ENCODE measurements around the gene ZNF414.
"Not testable (repeated sequence)": the region's sequence is repeated elsewhere in the genome, so short reads cannot be mapped to it uniquely, and the experiment has no call there.

Gene ZNF414

DNA sequence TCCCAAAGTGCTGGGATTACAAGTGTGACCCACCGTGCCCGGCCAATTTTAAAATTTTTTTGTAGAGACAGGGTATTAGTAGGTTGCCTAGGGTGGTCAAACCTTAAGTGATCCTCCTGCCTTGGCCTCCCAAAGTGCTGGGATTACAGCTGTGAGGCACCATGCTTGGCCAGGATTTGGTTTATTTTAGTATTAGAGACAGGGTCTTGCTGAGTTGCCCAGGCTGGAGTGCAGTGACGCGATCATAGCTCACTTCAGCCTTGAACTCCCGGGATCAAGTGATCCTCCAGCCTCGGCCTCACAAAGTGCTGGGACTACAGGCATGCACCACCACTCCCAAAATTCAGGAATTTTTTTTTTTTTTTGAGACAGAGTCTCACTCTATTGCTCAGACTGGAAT, 5.4 kb upstream of the ZNF414 start:
- FAIRE-seq: no peak

DNA sequence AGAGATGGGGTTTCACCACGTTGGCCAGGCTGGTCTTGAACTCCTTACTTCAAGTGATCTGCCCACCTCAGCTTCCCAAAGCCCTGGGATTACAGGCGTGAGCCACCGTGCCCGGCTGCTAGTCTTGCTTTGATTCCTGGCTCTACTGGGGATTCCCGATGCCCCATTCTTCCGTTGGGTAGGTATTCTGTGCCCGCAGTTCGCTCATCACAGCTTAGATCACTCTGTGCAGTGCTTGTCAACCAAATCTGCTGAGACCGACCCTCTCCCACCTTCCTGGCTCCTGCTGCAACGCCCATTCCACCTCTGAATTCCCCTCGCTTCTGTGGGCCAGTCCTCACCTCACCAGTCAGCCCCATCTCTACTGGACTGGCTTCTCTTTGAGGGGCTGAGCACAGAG, 4.6 kb upstream of the ZNF414 start:
- FAIRE-seq: no peak

More for the DNA sequence above, 5.4 kb upstream of the ZNF414 start:
- DNase-seq (ENCODE audit: extremely low spot score, insufficient read length, low read depth): no peak

DNA sequence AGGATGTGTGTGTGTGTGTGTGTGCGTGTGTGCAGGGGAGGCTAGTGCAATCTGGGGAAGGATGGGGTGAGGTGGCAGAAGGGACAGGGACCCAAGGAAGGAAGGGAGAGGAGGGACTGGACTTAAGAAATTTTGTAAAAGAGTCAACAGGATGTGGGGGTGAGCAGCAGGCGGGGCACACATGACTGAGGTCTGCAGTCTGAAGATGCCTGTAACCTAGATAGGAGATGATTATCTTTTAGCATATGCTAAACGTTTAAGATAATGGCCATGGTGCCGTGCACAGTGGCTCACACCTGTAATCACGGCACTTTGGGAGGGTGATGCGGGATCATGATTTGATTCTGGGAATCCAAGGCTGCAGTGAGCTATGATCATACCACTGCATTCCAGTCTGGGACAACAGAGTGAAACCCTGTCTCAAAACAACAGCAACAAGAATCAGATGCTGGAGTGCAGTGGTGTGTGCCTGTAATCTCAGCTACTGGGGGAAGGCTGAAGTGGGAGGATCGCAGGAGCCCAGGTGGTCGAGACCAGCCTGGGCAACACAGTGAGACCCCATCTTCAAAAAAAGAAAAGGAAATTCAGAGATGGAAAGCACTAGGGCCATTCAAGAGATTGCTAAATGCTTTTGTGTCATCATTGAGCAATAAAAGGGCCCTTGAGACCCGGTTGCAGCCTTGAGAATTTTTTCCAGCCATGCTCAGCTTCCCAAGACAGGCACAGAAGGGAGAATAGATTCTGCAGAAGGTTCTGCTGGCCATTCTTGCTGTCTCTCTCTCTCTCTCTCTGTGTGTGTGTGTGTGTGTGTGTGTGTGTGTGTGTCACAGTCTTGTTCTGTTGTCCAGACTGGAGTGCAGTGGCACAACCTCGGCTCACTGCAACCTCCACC, 3.8 kb upstream of the ZNF414 start:
- no peak for DNase-seq (ENCODE audit: extremely low spot score, insufficient read length, low read depth)

More for the DNA sequence above, 4.6 kb upstream of the ZNF414 start:
- no peak for DNase-seq (ENCODE audit: extremely low spot score, insufficient read length, low read depth)

DNA sequence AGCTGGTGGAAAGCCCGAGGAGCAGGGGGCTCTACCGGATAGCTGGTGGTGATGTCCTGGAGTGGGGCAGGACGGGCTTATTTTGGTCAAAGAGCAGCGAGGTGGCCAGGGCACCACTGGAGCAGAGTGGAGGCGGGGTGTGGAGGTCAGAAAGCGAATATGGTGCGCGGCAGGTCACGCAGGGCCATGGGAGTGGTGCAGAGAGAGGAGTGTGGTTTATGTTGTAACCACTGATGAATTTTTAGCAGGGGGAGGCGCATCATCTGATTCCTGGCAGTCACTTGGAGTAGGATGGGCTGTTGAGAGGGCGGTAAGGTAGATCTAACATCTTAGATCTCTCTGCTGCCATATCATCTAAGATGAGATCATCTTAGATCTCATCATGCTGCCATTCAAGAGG, 1.4 kb upstream of the ZNF414 start:
- DNase-seq (ENCODE audit: extremely low spot score, insufficient read length, low read depth) (no peak), FAIRE-seq (no peak)

More for the DNA sequence above, 3.8 kb upstream of the ZNF414 start:
- FAIRE-seq: no peak

DNA sequence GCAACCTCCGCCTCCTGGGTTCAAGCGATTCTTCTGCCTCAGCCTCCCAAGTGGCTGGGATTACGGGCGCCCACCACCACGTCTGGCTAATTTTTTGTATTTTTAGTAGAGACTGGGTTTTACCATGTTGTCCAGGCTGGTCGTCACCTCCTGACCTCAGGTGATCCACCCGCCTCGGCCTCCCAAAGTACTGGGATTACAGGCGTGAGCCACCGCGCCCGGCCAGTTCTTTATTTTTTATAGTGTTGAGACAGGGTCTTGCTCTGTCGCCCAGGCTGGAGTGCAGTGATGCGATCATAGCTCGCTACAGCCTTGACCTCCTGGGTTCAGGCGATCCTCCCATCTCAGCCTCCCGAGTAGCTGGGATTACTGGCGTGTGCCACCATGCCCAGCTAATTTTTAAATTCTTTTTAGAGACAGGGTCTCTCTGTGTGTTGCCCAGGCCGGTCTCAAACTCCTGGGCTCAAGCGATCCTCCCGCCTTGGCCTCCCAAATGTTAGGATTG, 590 bp upstream of the ZNF414 start:
- not testable (repeated sequence) for FAIRE-seq; DNase-seq (ENCODE audit: extremely low spot score, insufficient read length, low read depth)

DNA sequence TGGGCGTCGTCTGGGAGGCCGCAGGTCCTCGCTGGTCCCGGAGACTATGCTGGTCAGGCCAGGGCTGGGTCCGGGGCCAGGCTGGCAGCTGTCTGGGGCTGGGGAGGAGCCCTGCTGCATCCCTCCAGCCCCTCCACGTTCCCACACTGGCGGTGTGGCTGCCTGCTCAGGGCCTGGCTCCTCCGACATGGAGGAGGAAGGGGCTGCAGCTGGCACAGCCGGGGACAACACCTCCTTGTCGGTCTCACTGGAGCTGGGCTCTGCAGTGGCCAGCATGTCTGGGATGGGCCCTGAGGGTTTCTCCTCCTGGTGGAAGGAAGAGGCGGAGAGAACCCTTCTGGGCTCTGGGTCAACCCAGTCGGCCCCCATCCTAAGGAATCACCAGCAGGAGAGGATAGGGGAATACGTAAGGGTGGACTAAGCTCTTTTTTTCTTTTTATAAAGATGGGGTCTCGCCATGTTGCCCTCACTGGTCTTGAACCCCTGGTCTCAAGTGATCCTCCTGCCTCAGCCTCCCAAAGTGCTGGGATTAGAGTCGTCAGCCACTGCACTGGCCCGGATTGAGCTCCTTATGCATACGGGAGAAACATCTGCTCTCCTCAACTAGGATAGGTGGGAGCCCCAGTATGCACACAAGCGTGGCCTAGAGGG, 806 bp downstream of the ZNF414 start:
- no peak for DNase-seq (ENCODE audit: extremely low spot score, insufficient read length, low read depth)
- FAIRE-seq: no peak

DNA sequence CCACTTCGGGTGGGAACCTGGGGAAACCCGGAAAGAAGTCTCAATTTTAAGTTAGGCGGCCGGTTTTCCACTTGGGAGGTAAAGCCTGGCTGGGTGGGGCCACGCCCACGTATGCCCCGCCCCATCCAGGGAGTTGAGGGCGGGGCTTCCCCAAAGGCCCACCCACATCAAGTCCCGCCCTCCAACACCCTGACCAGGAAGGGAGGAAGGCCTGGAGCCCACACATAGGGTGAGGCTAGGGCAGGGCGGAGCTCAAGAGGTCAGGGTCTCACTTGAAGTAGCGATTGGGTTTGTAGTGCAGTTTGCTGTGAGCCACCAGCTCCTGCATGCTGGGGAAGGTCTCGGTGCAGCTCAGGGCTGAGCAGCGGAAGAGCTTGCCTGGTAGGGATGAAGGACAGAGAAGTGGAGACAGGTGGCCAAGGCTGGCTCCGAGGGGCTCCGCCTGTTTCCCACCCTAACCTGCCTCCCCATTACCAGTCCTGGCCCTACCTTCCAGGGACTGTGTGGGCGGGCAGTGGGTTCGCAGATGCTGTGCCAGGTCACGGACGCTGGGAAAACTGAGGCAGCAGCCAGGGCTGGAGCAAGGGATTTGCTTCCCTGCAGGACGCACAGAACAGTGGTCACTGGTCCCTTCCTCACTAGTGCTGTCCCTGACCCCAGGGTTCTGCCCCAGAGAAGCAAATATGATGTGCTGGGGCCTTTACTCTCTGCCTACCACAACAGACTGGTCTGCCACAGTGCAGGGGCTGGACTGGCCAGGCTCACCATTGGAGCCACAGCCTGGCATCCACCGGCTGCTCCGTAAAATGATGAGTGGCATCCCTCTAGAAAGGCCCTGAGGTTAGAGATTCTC, 1.6 kb downstream of the ZNF414 start:
- FAIRE-seq: peak; percentile 26
- DNase-seq (ENCODE audit: extremely low spot score, insufficient read length, low read depth): no peak

DNA sequence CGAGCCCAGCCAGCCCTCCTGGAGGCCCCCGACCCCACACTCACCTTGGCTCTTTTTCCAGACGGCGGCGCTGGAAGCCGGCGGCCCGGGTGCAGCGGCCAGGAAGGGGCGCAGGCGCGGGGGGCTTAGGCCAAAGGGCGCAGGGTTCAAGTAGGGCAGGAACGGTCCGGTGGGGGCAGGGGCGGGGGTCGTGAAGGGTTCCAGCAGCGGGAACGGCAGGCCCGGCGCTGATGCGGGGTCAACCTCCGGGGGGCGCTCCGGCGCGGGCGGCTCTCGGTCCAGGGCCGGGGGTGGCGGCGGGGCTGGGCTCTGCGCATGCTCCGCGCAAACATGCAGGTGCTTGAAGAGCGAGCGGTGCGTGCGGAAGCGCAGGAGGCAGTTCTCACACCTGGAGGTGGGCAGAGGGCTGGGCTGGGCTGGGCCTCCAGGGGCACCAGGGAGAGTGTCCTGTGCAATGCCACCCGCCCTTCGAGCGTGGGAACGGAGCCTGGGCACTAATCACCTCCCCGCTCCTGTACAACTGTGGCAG, 2.3 kb downstream of the ZNF414 start:
- FAIRE-seq (no peak), DNase-seq (ENCODE audit: extremely low spot score, insufficient read length, low read depth) (no peak)

DNA sequence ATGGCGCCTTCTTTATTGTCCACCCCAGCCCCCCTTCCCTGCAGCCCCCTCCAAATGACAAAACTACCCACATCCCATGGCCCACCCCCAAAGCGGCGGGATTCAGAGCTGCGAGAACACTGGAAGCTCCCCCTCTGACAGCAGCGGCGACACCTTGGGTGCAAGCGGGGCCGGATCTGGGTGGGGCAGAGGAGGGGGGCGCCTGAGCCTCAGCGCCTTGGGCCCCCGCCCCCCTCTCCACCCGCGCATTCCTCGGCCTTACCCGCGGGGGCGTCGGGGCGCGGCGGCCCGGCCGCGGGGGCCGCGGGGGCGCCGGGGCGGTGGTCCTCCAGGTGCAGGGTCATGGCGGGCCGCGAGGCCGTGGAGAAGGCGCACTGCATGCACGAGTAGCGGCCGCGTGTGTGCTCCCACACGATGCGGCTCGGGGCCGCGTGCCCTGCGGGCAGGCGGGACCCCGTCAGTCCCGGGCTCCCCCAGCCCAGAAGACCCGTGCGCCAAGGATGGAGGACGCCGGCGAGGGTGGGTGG, 3.3 kb downstream of the ZNF414 start:
- DNase-seq (ENCODE audit: extremely low spot score, insufficient read length, low read depth) (no peak), FAIRE-seq (no peak)

DNA sequence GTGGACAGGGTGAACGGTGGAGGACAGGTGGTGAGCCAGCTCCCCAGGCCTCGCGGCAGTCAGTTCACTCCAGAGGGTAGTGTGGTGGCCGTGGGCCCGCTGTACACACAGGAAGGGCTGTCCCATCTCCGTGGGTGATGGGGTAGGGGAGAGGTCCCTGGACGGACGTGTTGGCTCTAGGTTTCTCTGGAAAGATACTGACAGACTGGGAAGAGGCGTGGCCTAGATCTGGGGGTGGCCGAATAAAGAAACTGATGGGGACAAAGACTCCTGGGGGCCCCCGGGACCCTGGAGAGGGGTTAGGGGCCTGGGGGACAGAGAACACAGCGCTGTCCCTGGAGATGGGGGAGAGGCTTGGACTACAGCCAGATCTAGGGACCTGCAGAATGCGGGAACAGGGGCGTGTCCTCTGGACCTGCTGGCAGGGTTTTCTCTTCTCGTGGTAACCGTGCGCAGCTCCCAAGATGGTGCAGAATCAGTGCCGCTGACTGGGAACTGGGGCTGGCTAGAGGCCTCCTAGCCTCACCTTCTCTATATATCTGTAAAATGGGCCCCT, 7.5 kb downstream of the ZNF414 start:
- DNase-seq (ENCODE audit: extremely low spot score, insufficient read length, low read depth) (no peak), FAIRE-seq (no peak)

DNA sequence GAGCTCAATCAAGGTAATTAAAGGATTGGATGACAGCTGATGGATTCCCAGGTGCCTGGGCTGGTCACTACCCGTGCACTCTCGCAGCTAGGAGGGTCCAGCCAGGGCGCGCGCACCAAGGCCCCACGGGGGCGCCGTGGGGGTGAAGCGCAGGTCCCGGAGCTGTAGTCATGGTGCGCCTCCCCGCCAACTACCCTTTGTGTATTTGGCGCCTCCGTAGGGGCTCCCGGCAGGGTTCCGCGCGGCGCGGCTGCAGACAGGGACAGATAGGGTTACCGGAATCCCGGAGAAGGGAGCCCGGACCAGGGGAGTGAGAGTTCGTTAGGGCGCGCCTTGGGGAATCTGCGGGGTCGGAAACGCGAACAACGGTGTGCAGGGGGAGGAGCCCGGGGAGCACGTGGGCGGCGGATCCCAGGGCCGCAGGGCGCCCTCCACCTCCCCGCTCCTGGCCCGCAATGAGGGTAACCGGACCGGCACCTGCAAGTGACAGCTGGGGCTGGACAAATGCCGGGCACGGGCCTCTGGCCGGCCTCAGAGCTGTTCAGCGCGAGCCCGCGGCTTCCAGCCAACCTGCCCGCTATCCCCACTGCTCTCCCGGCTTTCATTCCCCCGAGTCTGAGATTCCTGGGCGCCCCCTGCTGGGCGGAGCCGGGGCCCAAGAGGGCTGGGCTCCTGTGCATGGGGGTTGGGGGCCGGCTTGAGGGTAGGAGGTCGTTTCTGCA, 8.1 kb downstream of the ZNF414 start:
- DNase-seq (ENCODE audit: extremely low spot score, insufficient read length, low read depth): peak; percentile 68
- FAIRE-seq: peak; percentile 56

DNA sequence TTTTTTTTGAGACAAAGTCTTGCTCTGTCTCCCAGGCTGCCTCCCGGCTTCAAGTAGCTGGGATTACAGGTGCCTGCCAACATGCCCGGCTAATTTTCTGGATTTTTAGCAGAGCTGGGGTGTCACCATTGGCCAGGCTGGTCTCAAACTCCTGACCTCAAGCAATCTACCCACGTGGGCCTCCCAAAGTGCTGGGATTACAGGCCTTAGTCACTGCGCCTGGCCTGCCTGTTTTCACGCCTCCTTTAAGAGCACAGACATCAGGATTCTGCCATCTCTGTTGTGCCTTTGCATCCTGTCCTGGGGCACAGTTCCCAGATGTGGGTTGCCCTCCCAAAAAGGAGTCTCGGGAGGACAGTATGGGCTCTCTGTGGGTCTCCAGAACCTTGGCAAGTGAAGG, 9.0 kb downstream of the ZNF414 start:
- no peak for DNase-seq (ENCODE audit: extremely low spot score, insufficient read length, low read depth)
- no peak for FAIRE-seq

DNA sequence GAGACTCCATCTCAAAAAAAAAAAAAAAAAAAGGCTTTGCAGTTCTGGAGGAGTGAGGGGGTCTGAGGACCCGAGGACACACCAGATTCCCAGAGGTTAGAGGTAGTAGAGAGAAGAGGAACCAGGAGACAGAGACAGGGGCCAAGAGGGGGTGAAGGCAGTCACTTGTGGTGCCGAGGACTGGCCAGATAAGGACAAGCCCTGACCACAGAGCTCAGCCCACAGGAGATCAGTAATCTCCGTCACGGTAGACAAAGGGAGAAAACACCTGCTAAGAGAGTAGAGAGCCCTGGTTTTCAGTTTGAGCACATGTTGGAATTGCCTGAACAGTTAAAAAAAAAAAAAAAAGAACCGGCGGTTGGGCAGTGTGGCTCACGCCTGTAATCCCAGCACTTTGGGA, 9.8 kb downstream of the ZNF414 start:
- DNase-seq (ENCODE audit: extremely low spot score, insufficient read length, low read depth) (no peak), FAIRE-seq (no peak)

DNA sequence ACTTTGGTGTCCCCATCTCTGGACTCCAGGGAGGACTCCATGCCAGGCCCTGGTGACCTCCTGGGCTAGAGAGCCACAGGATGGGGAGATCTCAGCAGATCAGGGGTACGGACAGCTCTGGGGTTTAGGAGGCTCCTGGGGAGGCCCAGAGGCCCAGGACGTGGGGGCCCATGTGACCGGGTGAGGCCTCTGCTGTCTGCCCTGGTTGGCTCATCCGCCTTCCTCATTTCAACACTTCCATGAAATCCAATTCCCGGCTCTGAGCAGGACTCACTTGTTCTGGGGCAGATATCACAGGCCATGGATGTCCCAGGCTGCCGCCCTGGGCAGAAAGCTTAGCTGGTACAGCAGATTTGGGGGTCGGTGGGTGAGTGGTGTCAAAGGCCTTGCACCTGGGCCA, 10.5 kb downstream of the ZNF414 start:
- no peak for FAIRE-seq
- no peak for DNase-seq (ENCODE audit: extremely low spot score, insufficient read length, low read depth)

DNA sequence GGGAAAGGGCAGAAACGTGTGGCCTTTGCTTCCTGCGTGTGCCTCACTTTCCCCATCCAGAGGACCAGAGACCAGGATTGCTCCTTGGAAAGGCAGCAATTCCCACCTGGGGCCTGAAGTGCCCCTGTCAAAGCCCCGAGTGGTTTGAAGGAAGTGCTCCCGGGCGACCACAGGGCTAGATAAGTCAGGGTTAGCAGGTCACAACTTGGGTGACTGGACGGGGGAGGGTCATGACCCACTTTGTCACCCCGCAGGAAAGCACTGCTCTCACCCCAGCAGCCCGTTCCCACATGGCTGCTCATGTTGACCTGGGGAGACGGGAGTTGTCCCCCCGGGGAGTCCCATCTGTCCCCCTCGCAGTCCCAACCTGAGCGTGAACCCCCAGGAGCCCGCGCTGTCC, 12.0 kb downstream of the ZNF414 start:
- FAIRE-seq (no peak), DNase-seq (ENCODE audit: extremely low spot score, insufficient read length, low read depth) (no peak)

DNA sequence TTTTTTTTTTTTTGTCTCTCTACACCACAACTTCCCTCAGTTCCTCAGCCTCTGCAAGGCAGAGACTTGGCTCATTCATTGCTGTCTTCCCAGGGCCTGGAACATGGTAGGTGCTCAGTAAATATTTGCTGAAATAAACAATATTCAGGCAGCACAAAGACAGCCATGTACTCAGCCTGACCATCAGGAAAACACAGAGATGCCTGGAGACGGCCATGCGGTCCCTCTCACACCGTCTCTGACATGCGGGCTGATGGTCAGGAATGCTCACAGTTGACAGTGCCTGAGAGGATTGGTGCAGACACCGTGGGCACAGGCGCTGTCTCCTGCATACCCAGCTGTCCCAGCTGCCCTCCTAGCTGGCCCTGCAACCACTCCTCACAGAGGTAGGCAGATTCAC, 12.5 kb downstream of the ZNF414 start:
- DNase-seq (ENCODE audit: extremely low spot score, insufficient read length, low read depth) (no peak), FAIRE-seq (no peak)

DNA sequence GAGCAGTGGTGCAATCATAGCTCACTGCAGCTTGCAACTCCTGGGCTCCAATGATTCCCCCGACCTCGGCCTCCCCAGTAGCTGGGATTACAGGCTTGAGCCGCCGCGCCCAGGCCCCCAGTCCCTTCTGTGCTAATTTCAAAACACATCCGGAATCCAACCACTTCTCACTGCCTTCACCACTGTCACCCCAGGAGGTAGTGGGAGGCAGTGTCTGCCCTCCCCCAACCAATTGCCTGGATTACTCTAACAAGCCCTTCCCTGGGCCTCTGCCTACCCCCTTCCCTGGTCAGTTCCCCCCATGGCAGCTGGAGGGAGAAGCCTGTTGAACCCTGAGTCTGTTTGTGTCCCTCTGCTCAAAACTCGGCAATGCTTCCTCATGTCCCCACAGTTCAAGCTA, 13.8 kb downstream of the ZNF414 start:
- DNase-seq (ENCODE audit: extremely low spot score, insufficient read length, low read depth): no peak
- FAIRE-seq: no peak

DNA sequence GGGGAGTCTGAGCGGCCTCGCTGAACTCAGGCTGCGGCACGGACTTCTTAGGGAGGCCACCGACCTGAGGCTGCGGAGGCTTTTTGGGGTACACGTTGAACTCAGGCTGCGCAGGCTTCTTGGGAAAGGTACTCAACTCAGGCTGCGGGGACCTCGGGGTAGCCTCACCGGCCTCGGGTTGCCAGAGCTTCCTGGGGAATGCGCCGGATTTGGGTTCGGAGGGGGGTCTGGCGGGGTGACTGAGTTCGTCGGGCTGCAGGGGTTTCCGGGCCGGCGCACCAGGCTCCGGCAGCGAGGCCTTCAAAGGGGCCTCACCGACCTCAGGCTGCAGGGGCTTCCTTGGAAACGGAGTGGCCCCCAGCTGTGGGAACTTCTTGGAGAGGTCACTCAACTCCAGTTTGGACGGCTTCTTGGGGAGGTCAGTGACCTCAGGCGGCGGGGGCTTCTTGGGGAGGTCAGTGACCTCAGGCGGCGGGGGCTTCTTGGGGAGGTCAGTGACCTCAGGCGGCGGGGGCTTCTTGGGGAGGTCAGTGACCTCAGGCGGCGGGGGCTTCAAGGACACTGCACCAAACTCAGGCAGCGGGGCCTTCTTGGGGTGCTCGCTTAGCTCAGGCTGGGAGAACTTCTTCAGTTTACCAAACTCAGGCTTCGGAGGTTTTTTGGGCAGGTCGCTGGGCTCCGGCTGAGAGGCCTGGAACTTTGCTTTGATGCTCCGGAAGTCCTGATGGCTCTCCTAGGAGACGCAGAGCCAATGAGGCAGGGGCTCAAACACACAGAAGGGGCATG, 14.7 kb downstream of the ZNF414 start:
- FAIRE-seq (no peak), DNase-seq (ENCODE audit: extremely low spot score, insufficient read length, low read depth) (no peak)

All from GM18507 (cell line).